Mesendoderm (in vitro differentiated cells): ENCODE results near the gene GRIK4.

Experiments used
- DNase-seq: peaks from one replicate; pipeline ENCODE4 v3.0.0; 2013
- H2AK5ac ChIP-seq: 2 replicates; pipeline ENCODE4 v1.6.1; 2013; ENCODE audit warnings: low read length, inconsistent platforms
- H2BK120ac ChIP-seq: 2 replicates; pipeline ENCODE4 v1.6.1; 2013; ENCODE audit warnings: low read depth, mild to moderate bottlenecking, low read length, moderate library complexity, mixed read lengths
- H2BK15ac ChIP-seq: replicated peaks from 2 replicates; pipeline ENCODE4 v1.6.1; 2013; ENCODE audit warnings: low read depth, mild to moderate bottlenecking, moderate library complexity
- H2BK5ac ChIP-seq: 2 replicates; pipeline ENCODE4 v1.6.1; 2013; ENCODE audit warnings: low read length, inconsistent platforms
- H3K18ac ChIP-seq: 2 replicates; pipeline ENCODE4 v1.6.1; 2013; ENCODE audit warnings: mild to moderate bottlenecking, low read length, mixed read lengths
- H3K23ac ChIP-seq: one replicate; pipeline ENCODE4 v1.6.1; 2013; ENCODE audit warnings: low read length
- H3K27ac ChIP-seq: 2 replicates; pipeline ENCODE4 v1.5.1; 2013; ENCODE audit warnings: low read depth, mild to moderate bottlenecking, inconsistent platforms, low read length, moderate library complexity
- H3K27me3 ChIP-seq: 2 replicates; pipeline ENCODE4 v1.6.1; 2013; ENCODE audit warnings: low read length, control low read depth, mild to moderate bottlenecking, inconsistent platforms; ENCODE audit not compliant: insufficient read depth, poor library complexity
- H3K36me3 ChIP-seq: 2 replicates; pipeline ENCODE4 v1.6.1; 2013; ENCODE audit warnings: low read length, inconsistent platforms; ENCODE audit not compliant: control insufficient read depth, insufficient read depth
- H3K4ac ChIP-seq: one replicate; pipeline ENCODE4 v1.6.1; 2013; ENCODE audit warnings: low read depth, mild to moderate bottlenecking, low read length, moderate library complexity
- H3K4me1 ChIP-seq: 2 replicates; pipeline ENCODE4 v1.6.1; 2013; ENCODE audit warnings: low read depth, low read length, inconsistent platforms; ENCODE audit not compliant: control insufficient read depth
- H3K4me2 ChIP-seq: 2 replicates; pipeline ENCODE4 v1.6.1; 2013; ENCODE audit warnings: low read length
- H3K4me3 ChIP-seq: 2 replicates; pipeline ENCODE4 v1.5.1; 2013; ENCODE audit warnings: mild to moderate bottlenecking, low read length
- H3K56ac ChIP-seq: one replicate; pipeline ENCODE4 v1.6.1; 2013; ENCODE audit warnings: low read length
- H3K79me1 ChIP-seq: 2 replicates; pipeline ENCODE4 v1.6.1; 2013; ENCODE audit warnings: low read length, inconsistent platforms
- H3K79me2 ChIP-seq: 2 replicates; pipeline ENCODE4 v1.6.1; 2013; ENCODE audit warnings: mild to moderate bottlenecking, low read length; ENCODE audit not compliant: control insufficient read depth, insufficient read depth
- H3K9ac ChIP-seq: 2 replicates; pipeline ENCODE4 v1.6.1; 2013; ENCODE audit warnings: low read length, inconsistent platforms
- H4K5ac ChIP-seq: one replicate; pipeline ENCODE4 v1.6.1; 2013; ENCODE audit warnings: low read length
- H4K8ac ChIP-seq: one replicate; pipeline ENCODE4 v1.6.1; 2013; ENCODE audit warnings: low read depth, mild to moderate bottlenecking, control low read depth, low read length, moderate library complexity
- WGBS: extraction: QIAGEN DNeasy Blood & Tissue Kit; methylation state at CpG from one replicate; pipeline ENCODE4 v1.1.7; 2013; ENCODE audit warnings: low lambda C conversion rate, missing lambda C conversion rate; ENCODE audit not compliant: insufficient coverage; ENCODE audit errors: extremely low coverage; 5-methylcytosine and 5-hydroxymethylcytosine counted together

GRIK4 gene

GRCh38 chr11:120545813-120546212 lies 34.3 kb downstream of the GRIK4 start:
- WGBS, result no CpG with 5 or more reads among the region's 7 CpGs
- H4K5ac ChIP-seq, result no peak overlapping the region

GRCh38 chr11:120546312-120547205 lies 35.0 kb downstream of the GRIK4 start:
- Histone ChIP-seq H3K27ac (no peak overlapping the region), H3K36me3 (no peaks in the 10 kb centered on the region), H3K56ac (no peak overlapping the region), H3K4me1 (no peaks in the 10 kb centered on the region), H3K18ac (no peak overlapping the region), H3K79me2 (no peaks in the 10 kb centered on the region), H4K5ac (no peak overlapping the region), H2BK15ac (no peak overlapping the region), H3K23ac (no peak overlapping the region), H3K4me3 (no peak overlapping the region), H3K79me1 (no peaks in the 10 kb centered on the region), H2AK5ac (no peak overlapping the region), H2BK5ac (no peak overlapping the region), H2BK120ac (no peak overlapping the region), H3K4ac (no peak overlapping the region), H3K9ac (no peak overlapping the region), H4K8ac (no peak overlapping the region), H3K27me3 (no peaks in the 10 kb centered on the region), H3K4me2 (no peak overlapping the region)
- WGBS, result no CpG with 5 or more reads among the region's 17 CpGs
- DNase-seq, result peak; percentile 65

More at GRCh38 chr11:120545813-120546212, 34.3 kb downstream of the GRIK4 start:
- Histone ChIP-seq H2BK120ac (no peak overlapping the region), H3K4me3 (no peak overlapping the region), H3K23ac (no peak overlapping the region), H3K56ac (no peak overlapping the region), H3K4ac (no peak overlapping the region), H2BK5ac (no peak overlapping the region), H3K27ac (no peak overlapping the region), H4K8ac (no peak overlapping the region), H3K4me2 (no peak overlapping the region), H3K79me2 (no peaks in the 10 kb centered on the region), H2AK5ac (no peak overlapping the region), H3K4me1 (no peaks in the 10 kb centered on the region), H3K36me3 (no peaks in the 10 kb centered on the region), H3K9ac (no peak overlapping the region), H3K27me3 (no peaks in the 10 kb centered on the region), H2BK15ac (no peak overlapping the region), H3K18ac (no peak overlapping the region), H3K79me1 (no peaks in the 10 kb centered on the region)
- DNase-seq, result no peak

DNA sequence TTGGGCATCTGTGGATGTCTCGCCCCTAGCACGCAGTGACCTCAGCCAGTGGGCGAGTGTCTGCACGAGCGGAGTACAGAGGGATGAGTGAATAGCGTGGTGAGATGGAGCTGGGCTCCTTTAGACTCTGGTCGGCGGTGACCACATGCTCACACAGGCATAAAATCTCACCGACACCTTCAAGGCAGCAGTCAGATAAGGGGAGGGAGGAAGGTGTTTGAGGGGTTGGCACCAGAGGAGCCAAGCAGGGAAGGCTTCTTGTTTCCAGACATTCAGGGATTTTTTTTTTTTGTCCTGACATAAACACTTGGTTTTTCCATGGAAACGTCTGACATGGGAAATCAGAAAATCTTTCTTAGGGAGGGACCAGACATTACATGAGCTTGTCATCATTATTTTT lies 35.8 kb downstream of the GRIK4 start:
- Histone ChIP-seq H3K4me2 (no peak overlapping the region), H2BK15ac (no peak overlapping the region), H3K56ac (no peak overlapping the region), H3K18ac (no peak overlapping the region), H4K8ac (no peak overlapping the region), H3K36me3 (no peaks in the 10 kb centered on the region), H2AK5ac (no peak overlapping the region), H3K79me1 (no peaks in the 10 kb centered on the region), H3K9ac (no peak overlapping the region), H3K27me3 (no peaks in the 10 kb centered on the region), H3K23ac (no peak overlapping the region), H3K4me3 (no peak overlapping the region), H3K27ac (no peak overlapping the region), H2BK120ac (no peak overlapping the region), H4K5ac (no peak overlapping the region), H3K4me1 (no peaks in the 10 kb centered on the region), H3K79me2 (no peaks in the 10 kb centered on the region), H3K4ac (no peak overlapping the region), H2BK5ac (no peak overlapping the region)
- WGBS, result no CpG with 5 or more reads among the region's 10 CpGs
- no peak for DNase-seq

GRCh38 chr11:120547811-120548681 lies 36.5 kb downstream of the GRIK4 start:
- Histone ChIP-seq H2BK15ac (no peak overlapping the region), H4K8ac (no peak overlapping the region), H3K4me3 (no peak overlapping the region), H3K56ac (no peak overlapping the region), H3K27ac (no peak overlapping the region), H4K5ac (no peak overlapping the region), H3K4ac (no peak overlapping the region), H2AK5ac (no peak overlapping the region), H3K4me2 (no peak overlapping the region), H2BK120ac (no peak overlapping the region), H3K18ac (no peak overlapping the region), H3K36me3 (no peaks in the 10 kb centered on the region), H3K23ac (no peak overlapping the region), H3K9ac (no peak overlapping the region), H2BK5ac (no peak overlapping the region), H3K4me1 (no peaks in the 10 kb centered on the region), H3K79me1 (no peaks in the 10 kb centered on the region), H3K79me2 (no peaks in the 10 kb centered on the region), H3K27me3 (no peaks in the 10 kb centered on the region)
- DNase-seq, result peak; percentile 59
- WGBS, result no CpG with 5 or more reads among the region's 15 CpGs

GRCh38 chr11:120548682-120549209 lies 37.2 kb downstream of the GRIK4 start:
- DNase-seq, result no peak
- Histone ChIP-seq H3K27ac (no peak overlapping the region), H3K23ac (no peak overlapping the region), H3K79me1 (no peaks in the 10 kb centered on the region), H4K5ac (no peak overlapping the region), H3K4me2 (no peak overlapping the region), H3K27me3 (no peaks in the 10 kb centered on the region), H4K8ac (no peak overlapping the region), H3K4ac (no peak overlapping the region), H3K79me2 (no peaks in the 10 kb centered on the region), H2BK5ac (no peak overlapping the region), H2AK5ac (no peak overlapping the region), H3K4me3 (no peak overlapping the region), H3K4me1 (no peaks in the 10 kb centered on the region), H3K18ac (no peak overlapping the region), H3K9ac (no peak overlapping the region), H2BK120ac (no peak overlapping the region), H3K36me3 (no peaks in the 10 kb centered on the region), H2BK15ac (no peak overlapping the region), H3K56ac (no peak overlapping the region)
- no CpG with 5 or more reads among the region's 6 CpGs for WGBS
